GM23338 (cell line): ENCODE data around the gene LUC7L. TPM values are rescaled to one million over a fixed set of nuclear protein-coding genes. Genes with fewer than 3 reads are reported as not detected.

Source experiments
- ATAC-seq: fragments of 200-7000 bp; cut with Tn5 transposase; 3 replicates; pipeline ENCODE4 v1.9.1; 2020
- DNase-seq: peaks from one replicate; pipeline ENCODE4 v3.0.0-alpha.2; 2015; ENCODE audit warnings: low spot score
- H2AFZ ChIP-seq: fragments of 200-600 bp; sonication (generic); 2 replicates; pipeline ENCODE4 v1.8.0; 2016; ENCODE audit warnings: antibody characterized with exemption, mild to moderate bottlenecking, moderate library complexity
- H3F3A ChIP-seq: fragments of 200-600 bp; sonication (generic); replicated peaks from 2 replicates; pipeline ENCODE4 v1.8.0; 2017; ENCODE audit warnings: antibody characterized with exemption, mixed run types, low read depth
- H3K27ac ChIP-seq: fragments of 200-600 bp; sonication (generic); 2 replicates; pipeline ENCODE4 v1.6.1; 2016; ENCODE audit warnings: low read depth
- H3K27me3 ChIP-seq: fragments of 200-600 bp; sonication (generic); 2 replicates; pipeline ENCODE4 v1.8.0; 2016; ENCODE audit warnings: mild to moderate bottlenecking, mixed run types, moderate library complexity; ENCODE audit not compliant: insufficient read depth
- H3K36me3 ChIP-seq: fragments of 200-600 bp; sonication (generic); 2 replicates; pipeline ENCODE4 v1.8.0; 2016; ENCODE audit warnings: mild to moderate bottlenecking; ENCODE audit not compliant: insufficient read depth
- H3K4me1 ChIP-seq: fragments of 200-600 bp; sonication (generic); 2 replicates; pipeline ENCODE4 v1.8.0; 2016; ENCODE audit warnings: mild to moderate bottlenecking, moderate library complexity; ENCODE audit not compliant: insufficient read depth
- H3K4me2 ChIP-seq: fragments of 200-600 bp; sonication (generic); 2 replicates; pipeline ENCODE4 v1.7.1; 2017; ENCODE audit warnings: mixed run types
- H3K4me3 ChIP-seq: fragments of 200-600 bp; sonication (generic); 2 replicates; pipeline ENCODE4 v1.6.1; 2016; ENCODE audit warnings: mixed run types
- H3K79me2 ChIP-seq: fragments of 200-600 bp; sonication (generic); replicated peaks from 2 replicates; pipeline ENCODE4 v1.8.0; 2017; ENCODE audit warnings: mild to moderate bottlenecking; ENCODE audit not compliant: insufficient read depth
- H3K9me2 ChIP-seq: fragments of 200-600 bp; sonication (generic); 2 replicates; pipeline ENCODE4 v1.8.0; 2017; ENCODE audit not compliant: insufficient read depth
- H4K20me1 ChIP-seq: fragments of 200-600 bp; sonication (generic); replicated peaks from 2 replicates; pipeline ENCODE4 v1.8.0; 2017; ENCODE audit warnings: mild to moderate bottlenecking; ENCODE audit not compliant: insufficient read depth
- H3K27ac Mint-ChIP-seq: 2 replicates; pipeline ENCODE4 v1.8.0; 2020; ENCODE audit warnings: inconsistent platforms, mild to moderate bottlenecking, moderate library complexity, mixed read lengths
- H3K27me3 Mint-ChIP-seq: 3 replicates; pipeline ENCODE4 v1.8.0; 2022; ENCODE audit warnings: low read depth, mild to moderate bottlenecking, moderate library complexity, mixed read lengths, inconsistent platforms; ENCODE audit not compliant: insufficient read depth, poor library complexity
- H3K36me3 Mint-ChIP-seq: 3 replicates; pipeline ENCODE4 v1.8.0; 2021; ENCODE audit warnings: low read depth, mild to moderate bottlenecking, inconsistent platforms, moderate library complexity, mixed read lengths
- H3K4me1 Mint-ChIP-seq: 3 replicates; pipeline ENCODE4 v1.8.0; 2020; ENCODE audit warnings: mild to moderate bottlenecking, inconsistent platforms, mixed read lengths
- H3K4me3 Mint-ChIP-seq: 3 replicates; pipeline ENCODE4 v1.8.0; 2021; ENCODE audit warnings: moderate library complexity, mild to moderate bottlenecking, inconsistent platforms, mixed read lengths
- H3K9me3 Mint-ChIP-seq: 3 replicates; pipeline ENCODE4 v1.8.0; 2020; ENCODE audit warnings: moderate library complexity, mild to moderate bottlenecking, inconsistent platforms, mixed read lengths
- CREB1 ChIP-seq: fragments of 250-450 bp; sonication (Bioruptor Pico); IDR thresholded peaks from 2 replicates; pipeline ENCODE4 v1.5.0; 2020; ENCODE audit warnings: low read depth, mild to moderate bottlenecking, moderate library complexity
- EZH2 ChIP-seq: fragments of 200-600 bp; sonication (generic); IDR thresholded peaks from one replicate; pipeline ENCODE4 v1.8.0; 2017; ENCODE audit warnings: antibody characterized with exemption, mild to moderate bottlenecking, low read depth; ENCODE audit not compliant: unreplicated experiment
- EZH2phosphoT487 ChIP-seq: fragments of 200-600 bp; sonication (generic); IDR thresholded peaks from one replicate; pipeline ENCODE4 v1.8.1; 2018; ENCODE audit warnings: antibody characterized with exemption; ENCODE audit not compliant: unreplicated experiment
- JUNB ChIP-seq: IDR thresholded peaks from one replicate; pipeline ENCODE4 v1.6.1; 2016; ENCODE audit warnings: antibody characterized with exemption; ENCODE audit not compliant: unreplicated experiment
- NANOG ChIP-seq: IDR thresholded peaks from 2 replicates; pipeline ENCODE4 v1.6.1; 2016; ENCODE audit warnings: antibody characterized with exemption, borderline replicate concordance
- POLR2AphosphoS5 ChIP-seq: IDR thresholded peaks from 2 replicates; pipeline ENCODE4 v1.6.1; 2016; ENCODE audit warnings: antibody characterized with exemption, low read depth
- REST ChIP-seq: IDR thresholded peaks from one replicate; pipeline ENCODE4 v1.6.1; 2018; ENCODE audit warnings: antibody characterized with exemption; ENCODE audit not compliant: unreplicated experiment
- STAT1 ChIP-seq: IDR thresholded peaks from one replicate; pipeline ENCODE4 v1.6.1; 2016; ENCODE audit warnings: antibody characterized with exemption; ENCODE audit not compliant: unreplicated experiment
- ZNF114 ChIP-seq: fragments of 250-450 bp; sonication (Bioruptor Pico); IDR thresholded peaks from 2 replicates; pipeline ENCODE4 v1.5.0; 2020; ENCODE audit warnings: mild to moderate bottlenecking, moderate library complexity
- ZNF331 ChIP-seq: fragments of 250-450 bp; sonication (Bioruptor Pico); IDR thresholded peaks from 2 replicates; pipeline ENCODE4 v1.5.0; 2020; ENCODE audit warnings: low read depth, mild to moderate bottlenecking, moderate library complexity
- ZNF462 ChIP-seq: fragments of 250-450 bp; sonication (Bioruptor Pico); IDR thresholded peaks from 2 replicates; pipeline ENCODE4 v1.5.0; 2020; ENCODE audit warnings: mild to moderate bottlenecking, moderate library complexity
- polyA plus RNA-seq: library from polyadenylated mRNA; unstranded; fragments of >200 nt; fragmentation: Nextera tagmentation; extraction: Ambion mirVana; gene quantifications from 2 replicates; pipeline ENCODE4 v1.2.1, GENCODE V29; 2016
- total RNA-seq: library from RNA; depleted of rRNA; stranded (reverse); fragments of >200 nt; shearing (Covaris generic); gene quantifications from 2 replicates; pipeline ENCODE4 v1.2.3, GENCODE V29; 2014
- TF ChIP-seq, protein P1 (sequence below): IDR thresholded peaks from 2 replicates; pipeline ENCODE4 v1.6.1; 2016; ENCODE audit warnings: antibody characterized with exemption
- TF ChIP-seq, protein P2 (sequence below), 2 experiments: fragments of 200-600 bp in 1 of 2; sonication (generic) in 1 of 2; conservative IDR thresholded peaks; 2 replicates each; pipeline versions ENCODE4 v1.5.1 to v1.6.1; 2016 to 2017; ENCODE audit warnings: antibody characterized with exemption in 2 of 2, low read depth in 2 of 2, mild to moderate bottlenecking in 2 of 2, moderate library complexity in 1 of 2

The LUC7L gene
- total and polyA plus RNA-seq, 2 experiments from 2014 or later = 114 to 151 TPM

DNA sequence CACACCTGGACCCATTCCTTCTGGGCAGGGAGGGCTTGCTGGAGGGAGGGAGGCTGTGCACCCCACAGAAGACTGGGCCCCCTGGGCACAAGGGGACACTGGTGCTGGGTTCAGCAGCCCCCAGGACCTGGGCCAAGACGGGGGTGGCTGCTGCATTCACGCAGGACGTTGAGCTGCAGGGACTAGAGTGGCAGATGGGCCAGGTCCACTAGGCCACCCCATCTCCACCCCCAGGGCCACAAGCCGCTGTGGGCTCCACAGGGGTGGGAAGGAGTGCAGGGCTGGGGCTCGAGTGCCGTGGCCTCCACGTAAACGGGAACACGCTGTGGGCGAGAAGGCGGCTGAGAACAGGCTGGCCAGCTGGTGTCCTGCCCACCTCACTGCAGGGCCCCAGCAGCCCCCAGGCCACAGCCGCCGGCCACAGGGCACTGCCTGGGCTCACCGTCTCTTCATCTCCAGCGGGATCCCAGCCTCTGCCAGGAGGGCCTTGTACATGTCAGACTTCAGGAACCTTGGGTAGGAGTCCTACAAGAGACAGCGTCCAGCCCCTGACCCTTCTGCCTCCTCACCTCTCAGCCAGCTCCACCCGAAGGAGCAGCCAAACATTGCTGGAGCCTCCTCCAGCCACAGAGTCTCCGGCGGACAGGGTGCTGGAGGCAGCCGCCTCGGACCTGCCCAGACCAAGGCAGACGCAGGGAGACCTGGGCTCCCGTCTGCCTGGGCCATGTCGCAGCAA lies 40.0 kb upstream of the LUC7L start:
- DNase-seq (no peak), ATAC-seq (peak; percentile 13)
- H3K9me3 Mint-ChIP-seq = no peaks in the 10 kb centered on the region; the same call in 2 of the 3 replicates
- Histone ChIP-seq H3K79me2 (no peaks in the 10 kb centered on the region), H2AFZ (no peak overlapping the region), H3K9me2 (no peaks in the 10 kb centered on the region), H3K36me3 (no peaks in the 10 kb centered on the region), H3K27me3 (peaks cover under 1% of the 10 kb centered on the region; the same call in 1 of the 2 replicates), H3K4me3 (no peak overlapping the region), H4K20me1 (no peaks in the 10 kb centered on the region), H3K4me1 (no peaks in the 10 kb centered on the region), H3K27ac (no peak overlapping the region), H3K4me2 (no peak overlapping the region), H3F3A (0 out of 2 replicates have a peak, but pooled peaks cover 3% of the 10 kb centered on the region)
- H3K4me3 Mint-ChIP-seq = no peak overlapping the region
- TF ChIP-seq, protein P1, sequence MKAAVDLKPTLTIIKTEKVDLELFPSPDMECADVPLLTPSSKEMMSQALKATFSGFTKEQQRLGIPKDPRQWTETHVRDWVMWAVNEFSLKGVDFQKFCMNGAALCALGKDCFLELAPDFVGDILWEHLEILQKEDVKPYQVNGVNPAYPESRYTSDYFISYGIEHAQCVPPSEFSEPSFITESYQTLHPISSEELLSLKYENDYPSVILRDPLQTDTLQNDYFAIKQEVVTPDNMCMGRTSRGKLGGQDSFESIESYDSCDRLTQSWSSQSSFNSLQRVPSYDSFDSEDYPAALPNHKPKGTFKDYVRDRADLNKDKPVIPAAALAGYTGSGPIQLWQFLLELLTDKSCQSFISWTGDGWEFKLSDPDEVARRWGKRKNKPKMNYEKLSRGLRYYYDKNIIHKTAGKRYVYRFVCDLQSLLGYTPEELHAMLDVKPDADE = no peak
- TF ChIP-seq EZH2 (no peak), STAT1 (no peak), NANOG (no peak), JUNB (no peak), POLR2AphosphoS5 (no peak), REST (no peak), ZNF462 (no peak), ZNF114 (no peak), ZNF331 (CRISPR knock-in tag) (no peak), CREB1 (no peak), EZH2phosphoT487 (no peak)
- TF ChIP-seq, protein P2, sequence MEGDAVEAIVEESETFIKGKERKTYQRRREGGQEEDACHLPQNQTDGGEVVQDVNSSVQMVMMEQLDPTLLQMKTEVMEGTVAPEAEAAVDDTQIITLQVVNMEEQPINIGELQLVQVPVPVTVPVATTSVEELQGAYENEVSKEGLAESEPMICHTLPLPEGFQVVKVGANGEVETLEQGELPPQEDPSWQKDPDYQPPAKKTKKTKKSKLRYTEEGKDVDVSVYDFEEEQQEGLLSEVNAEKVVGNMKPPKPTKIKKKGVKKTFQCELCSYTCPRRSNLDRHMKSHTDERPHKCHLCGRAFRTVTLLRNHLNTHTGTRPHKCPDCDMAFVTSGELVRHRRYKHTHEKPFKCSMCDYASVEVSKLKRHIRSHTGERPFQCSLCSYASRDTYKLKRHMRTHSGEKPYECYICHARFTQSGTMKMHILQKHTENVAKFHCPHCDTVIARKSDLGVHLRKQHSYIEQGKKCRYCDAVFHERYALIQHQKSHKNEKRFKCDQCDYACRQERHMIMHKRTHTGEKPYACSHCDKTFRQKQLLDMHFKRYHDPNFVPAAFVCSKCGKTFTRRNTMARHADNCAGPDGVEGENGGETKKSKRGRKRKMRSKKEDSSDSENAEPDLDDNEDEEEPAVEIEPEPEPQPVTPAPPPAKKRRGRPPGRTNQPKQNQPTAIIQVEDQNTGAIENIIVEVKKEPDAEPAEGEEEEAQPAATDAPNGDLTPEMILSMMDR (conservative IDR thresholded peaks at IDR 0.05; ENCODE audit: low read depth in 2 of 2) = no peak
- H3K27ac Mint-ChIP-seq = no peak overlapping the region
- H3K4me1 Mint-ChIP-seq = no peaks in the 10 kb centered on the region
- no peaks in the 10 kb centered on the region; the same call in 2 of the 3 replicates for H3K36me3 Mint-ChIP-seq
- peaks cover 13% of the 10 kb centered on the region for H3K27me3 Mint-ChIP-seq
